PFSK-1 (cell line): ENCODE data around the gene CTDSP2.

ENCODE experiments used
- POLR2AphosphoS5 ChIP-seq: IDR thresholded peaks from 2 replicates; pipeline ENCODE4 v1.6.1; 2012; ENCODE audit warnings: low read depth, mild to moderate bottlenecking, control low read depth, low read length, moderate library complexity
- REST ChIP-seq, 2 experiments: IDR thresholded peaks; 2 replicates each; pipeline versions ENCODE4 v1.6.1 to v1.8.0; 2011 to 2012; ENCODE audit warnings: low read depth in 2 of 2, low read length in 2 of 2, control low read depth in 1 of 2, inconsistent platforms in 1 of 2, mild to moderate bottlenecking in 1 of 2, moderate library complexity in 1 of 2; ENCODE audit not compliant: insufficient read depth in 1 of 2
- SIN3A ChIP-seq: IDR thresholded peaks from 2 replicates; pipeline ENCODE4 v1.6.1; 2012; ENCODE audit warnings: mild to moderate bottlenecking, low read length, moderate library complexity, borderline replicate concordance; ENCODE audit not compliant: insufficient read depth

DNA sequence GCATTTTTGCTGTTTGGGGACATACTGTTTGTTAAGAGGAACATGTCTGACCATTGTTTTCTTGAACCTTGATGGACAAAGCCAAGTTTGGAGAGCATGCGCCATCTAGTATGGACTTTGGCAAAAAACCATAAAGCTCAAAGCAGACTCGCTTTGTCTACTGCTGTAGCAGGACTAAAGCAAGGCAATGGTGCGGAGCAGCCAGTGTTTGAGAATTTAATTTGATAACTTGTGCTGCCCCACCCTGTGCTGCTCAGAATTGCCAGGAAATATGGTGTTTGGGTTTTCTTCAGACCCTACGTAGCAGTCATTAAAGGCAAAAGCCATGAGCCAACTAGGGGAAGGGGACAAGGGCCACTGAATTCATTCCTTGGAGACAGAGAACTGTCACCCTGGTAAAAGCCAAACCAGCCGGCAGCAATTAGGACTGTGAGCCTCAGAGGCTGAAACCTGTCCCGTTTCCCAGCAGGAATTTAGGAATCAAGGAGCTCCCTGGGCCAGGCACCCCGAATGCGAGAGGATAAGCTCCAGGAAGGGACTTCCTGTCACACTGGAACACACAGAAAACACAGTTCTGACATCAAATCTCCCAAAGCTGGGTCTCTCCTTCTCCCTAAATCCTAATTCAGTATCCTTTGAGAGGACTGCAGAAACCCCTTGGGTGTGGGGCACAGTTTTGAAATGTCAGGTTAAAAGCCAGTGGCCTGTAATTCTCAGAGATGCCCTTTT is 29.1 kb downstream of the CTDSP2 start:
- no peak for TF ChIP-seq REST (IDR thresholded peaks at IDR 0.05; ENCODE audit: insufficient read depth in 1 of 2, low read depth in 2 of 2, low read length in 2 of 2)
- no peak for TF ChIP-seq SIN3A
- TF ChIP-seq POLR2AphosphoS5, result 0 out of 2 replicates have a peak, but pooled peaks have one; percentile 58
